Fibroblast of skin of left biceps (primary cell): ENCODE measurements around the gene WASHC2C.
"Not testable (repeated sequence)": the region's sequence is repeated elsewhere in the genome, so short reads cannot be mapped to it uniquely, and the experiment has no call there.

Experiments
- DNase-seq, 2 experiments: peaks; one replicate each; pipeline ENCODE4 v3.0.0-alpha.2; 2013; ENCODE audit warnings: low read depth in 2 of 2

The WASHC2C gene

GRCh38 chr10:45771757-45772461, 44.8 kb downstream of the WASHC2C start:
- not testable (repeated sequence) for DNase-seq

DNA sequence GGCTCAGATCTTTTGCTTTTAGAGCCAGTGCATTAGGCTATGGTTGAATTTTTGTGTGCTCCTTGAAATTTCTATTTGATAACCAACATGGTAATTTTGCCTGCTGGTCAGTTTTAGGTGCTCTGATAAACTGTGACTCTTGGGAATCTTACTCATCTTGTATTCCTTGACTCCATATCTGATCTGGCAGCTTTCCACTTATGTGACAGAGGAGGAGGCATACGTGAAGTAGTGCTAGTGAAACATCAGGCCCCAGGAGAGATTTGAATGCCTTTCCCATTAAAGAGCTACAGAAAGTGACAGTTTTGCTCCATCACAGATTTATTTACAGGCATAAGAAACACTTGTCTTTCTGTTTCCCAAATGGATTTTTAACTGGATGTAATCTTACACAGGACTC, 59.2 kb downstream of the WASHC2C start:
- not testable (repeated sequence) for DNase-seq

DNA sequence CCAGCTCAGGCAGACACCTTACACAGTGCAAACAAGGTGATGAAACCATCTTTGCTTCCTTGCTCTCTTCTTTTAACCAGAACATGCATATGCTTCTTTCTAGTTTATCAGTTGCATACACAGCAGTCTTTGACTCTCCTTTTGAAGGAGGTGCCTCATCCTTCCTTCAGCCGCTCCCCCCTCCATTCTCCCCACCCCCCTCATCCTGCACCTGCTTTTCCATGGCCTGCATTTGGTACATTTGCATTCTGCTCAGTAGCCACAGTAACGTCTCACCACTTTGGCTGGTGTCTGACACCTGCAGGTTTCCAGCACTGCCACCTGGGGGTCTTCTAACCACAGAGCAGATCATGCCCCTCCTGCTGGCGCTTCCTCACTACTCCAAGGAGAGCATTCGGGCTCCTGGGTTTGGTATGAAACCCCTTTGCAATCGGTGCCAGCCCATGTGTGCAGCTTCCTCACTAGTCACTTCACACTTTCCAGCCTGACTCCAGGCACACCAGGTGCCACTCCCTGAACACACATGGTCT, 60.2 kb downstream of the WASHC2C start:
- DNase-seq, result not testable (repeated sequence)

DNA sequence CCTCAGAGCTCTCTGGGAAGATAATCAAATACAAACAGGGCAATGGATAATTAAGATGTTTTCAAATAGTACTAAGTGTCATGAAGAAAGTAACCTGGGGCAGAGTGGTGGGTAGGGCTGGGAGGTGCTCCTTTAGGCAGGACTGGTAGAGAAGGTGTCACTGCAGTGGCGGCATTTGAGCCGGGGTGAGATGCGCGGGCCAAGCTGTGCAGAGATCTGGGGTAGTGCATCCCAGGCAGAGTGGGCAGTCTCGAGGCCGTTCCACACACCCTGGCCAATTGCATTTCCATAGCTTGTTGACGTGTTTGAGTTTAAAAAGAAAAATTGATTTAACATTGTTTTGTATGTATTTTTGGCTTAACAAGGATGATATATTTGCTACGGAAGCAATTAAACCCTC, 62.9 kb downstream of the WASHC2C start:
- not testable (repeated sequence) for DNase-seq

GRCh38 chr10:45790694-45791426, 63.8 kb downstream of the WASHC2C start:
- DNase-seq, result not testable (repeated sequence)

- DNase-seq, result not testable (repeated sequence)
Observed at GRCh38 chr10:45794761-45795160, 67.7 kb downstream of the WASHC2C start.

GRCh38 chr10:45803060-45804010, 76.3 kb downstream of the WASHC2C start:
- not testable (repeated sequence) for DNase-seq

DNA sequence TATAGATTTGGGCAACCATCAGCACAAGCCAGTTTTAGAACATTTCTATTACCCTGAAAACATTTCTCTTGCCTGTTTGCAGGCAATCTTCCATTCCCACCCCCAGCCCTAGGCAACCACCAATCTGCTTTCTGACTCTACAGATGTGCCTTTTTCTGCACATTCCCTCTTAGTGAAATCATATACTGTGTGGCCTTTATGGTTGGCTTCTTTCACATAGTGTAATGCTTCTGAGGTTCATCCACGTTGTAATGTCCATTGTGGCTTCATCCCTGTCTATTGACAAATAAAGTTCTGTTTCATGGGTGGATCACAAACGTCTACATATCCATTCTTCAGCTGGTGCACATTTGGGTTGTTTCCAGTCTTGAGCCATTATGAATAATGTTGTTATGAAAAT, 77.9 kb downstream of the WASHC2C start:
- DNase-seq, result not testable (repeated sequence)

- DNase-seq, result no peak
Observed at GRCh38 chr10:45809837-45810236, 82.8 kb downstream of the WASHC2C start.

GRCh38 chr10:45811075-45811474, 84.0 kb downstream of the WASHC2C start:
- no peak for DNase-seq

GRCh38 chr10:45812959-45813358, 85.9 kb downstream of the WASHC2C start:
- DNase-seq, result not testable (repeated sequence)

DNA sequence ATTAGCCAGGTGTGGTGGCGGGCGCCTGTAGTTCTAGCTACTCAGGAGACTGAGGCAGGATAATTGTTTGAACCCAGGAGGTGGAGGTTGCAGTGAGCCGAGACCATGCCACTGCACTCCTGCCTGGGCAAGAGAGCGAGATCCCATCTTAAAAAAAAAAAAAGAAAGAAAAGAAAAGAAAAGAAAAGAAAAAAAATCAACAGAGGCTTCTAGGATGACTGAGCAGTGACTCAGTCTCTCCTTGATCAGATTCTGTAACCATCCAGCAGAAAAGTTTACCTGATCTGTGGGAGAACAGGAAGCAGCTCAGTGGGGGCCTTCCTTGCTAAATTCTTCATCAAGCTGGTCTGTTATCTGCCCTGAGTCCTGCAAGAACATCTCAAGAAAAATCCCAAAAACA, 87.1 kb downstream of the WASHC2C start:
- not testable (repeated sequence) for DNase-seq

- DNase-seq, result no peak
Observed at GRCh38 chr10:45817130-45817859, 90.2 kb downstream of the WASHC2C start.

DNA sequence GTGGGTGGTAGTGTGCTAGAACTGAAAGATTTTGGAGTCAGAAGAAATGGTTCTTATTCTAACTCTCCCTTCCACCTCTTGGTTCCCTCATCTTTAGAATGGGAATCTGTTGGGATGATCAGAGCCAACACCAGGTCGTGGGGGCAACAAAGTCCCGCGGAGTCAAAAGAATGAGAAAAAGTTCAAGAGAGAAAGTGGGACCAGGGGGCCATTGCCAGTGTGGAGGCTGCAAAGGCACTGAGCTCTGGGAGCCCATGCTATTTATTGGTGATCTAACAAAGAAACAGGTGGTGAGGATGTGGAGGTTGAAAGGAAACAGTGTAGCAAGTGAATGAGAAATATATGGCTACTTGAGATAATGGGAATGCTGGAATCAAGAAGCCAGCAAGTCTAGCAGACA, 90.8 kb downstream of the WASHC2C start:
- DNase-seq, result no peak

DNA sequence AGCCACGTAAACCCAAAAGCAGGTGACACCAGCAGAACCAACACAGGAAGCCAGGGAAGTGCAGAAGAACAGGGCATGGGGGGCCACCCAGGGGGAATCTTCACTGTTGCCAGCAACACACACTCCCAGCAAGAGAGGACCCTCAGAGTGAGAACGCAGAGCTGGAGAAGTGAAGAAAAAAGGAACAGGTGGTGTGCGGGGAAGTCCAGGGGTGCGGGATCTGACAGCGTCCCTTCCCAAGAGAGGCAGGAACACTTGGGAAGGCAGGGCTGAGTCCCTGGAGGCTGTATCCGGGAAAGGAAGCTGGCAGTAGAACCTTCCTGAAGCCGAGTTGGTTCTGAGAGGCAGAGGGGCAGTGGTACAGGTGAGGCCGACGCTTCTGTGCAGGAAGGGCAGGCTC, 92.5 kb downstream of the WASHC2C start:
- no peak for DNase-seq

GRCh38 chr10:45820107-45820830, 93.2 kb downstream of the WASHC2C start:
- DNase-seq, result not testable (repeated sequence)

DNA sequence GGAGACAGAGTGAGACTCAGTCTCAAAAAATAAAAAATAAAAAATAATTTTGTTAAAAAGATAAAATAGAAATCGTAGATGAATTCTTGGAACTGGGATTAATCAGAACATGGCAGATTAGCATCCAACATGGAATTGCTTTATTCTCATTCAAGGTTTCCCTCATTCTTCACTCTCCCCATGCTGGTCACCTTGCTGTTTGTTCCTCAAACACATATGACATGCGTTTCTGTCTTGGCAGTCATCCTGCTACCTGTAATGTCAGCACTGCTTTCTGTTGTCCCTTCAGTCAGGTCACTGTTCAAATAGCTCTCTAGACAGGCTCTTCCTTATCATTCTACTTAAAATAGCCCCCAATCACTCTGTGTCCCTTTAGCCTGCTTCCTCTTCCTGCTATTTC, 95.9 kb downstream of the WASHC2C start:
- not testable (repeated sequence) for DNase-seq
